Activated effector memory CD4-positive, alpha-beta T cell treated with Interleukin-2 at 50 U/mL for 16 hours (primary cell): ENCODE data around the gene TYMP.

Experiments used
- DNase-seq: peaks from one replicate; pipeline ENCODE4 v3.0.0-alpha.2; 2020

TYMP gene

GRCh38 chr22:50482107-50483074, 47.4 kb downstream of the TYMP start:
- DNase-seq = no peak

GRCh38 chr22:50481440-50482106, 48.2 kb downstream of the TYMP start, which contains the start of gene ADM2:
Gene ADM2, plus strand, starts transcription at chr22:50481543. Its CDS starts 305 bp downstream, at chr22:50481848.
- DNase-seq = peak; percentile 63

- no peak for DNase-seq
Observed at GRCh38 chr22:50481045-50481439, 48.8 kb downstream of the TYMP start.

GRCh38 chr22:50479721-50480120, 50.1 kb downstream of the TYMP start:
- DNase-seq = no peak

- no peak for DNase-seq
Observed at GRCh38 chr22:50477923-50478322, 51.9 kb downstream of the TYMP start.

- DNase-seq = no peak
Observed at GRCh38 chr22:50476868-50477267, 52.9 kb downstream of the TYMP start.
